Measurements from ENCODE around the gene PAX5. TPM values are rescaled to one million over a fixed set of nuclear protein-coding genes. Genes with fewer than 3 reads are reported as not detected.

The PAX5 gene
- total and polyA plus RNA-seq, 5 donors from 2014 or later, result 0.02 to 0.94 (median 0.15) TPM; not detected in 2

GRCh38 chr9:37007295-37007694, 26.8 kb downstream of the PAX5 start:
- no peak overlapping the region for H3K27ac Mint-ChIP-seq
- ATAC-seq (ENCODE audit: low read depth in 2 of 2), result no peak
- no peaks in the 10 kb centered on the region for H3K36me3 Mint-ChIP-seq
- Histone ChIP-seq H3K27me3 (ENCODE audit: control insufficient read depth, insufficient read depth, low read length) (peaks cover 33% of the 10 kb centered on the region), H3K4me1 (ENCODE audit: control insufficient read depth, insufficient read depth, low read length, poor library complexity, severe bottlenecking) (peaks cover 4% of the 10 kb centered on the region), H3K27ac (ENCODE audit: insufficient read depth, low read length, poor library complexity, severe bottlenecking) (no peak overlapping the region), H3K9me3 (ENCODE audit: control insufficient read depth in 2 of 2, low read length in 2 of 2) (no peaks in the 10 kb centered on the region), H3K4me3 (ENCODE audit: low read depth, low read length) (no peak overlapping the region), H3K36me3 (ENCODE audit: control insufficient read depth, insufficient read depth, low read length) (no peaks in the 10 kb centered on the region)
- no peak overlapping the region for H3K4me3 Mint-ChIP-seq
- no peak for DNase-seq
- H3K27me3 Mint-ChIP-seq, result peaks cover 82% of the 10 kb centered on the region
- peaks cover 0 to 5% (median 3%) of the 10 kb centered on the region in 4 donors for H3K4me1 Mint-ChIP-seq
- H3K9me3 Mint-ChIP-seq, result peaks cover 0 to 2% (median 0%) of the 10 kb centered on the region in 7 donors

- H3K9me3 ChIP-seq (ENCODE audit: control insufficient read depth in 2 of 2, low read length in 2 of 2), result no peaks in the 10 kb centered on the region
- peaks cover 33% of the 10 kb centered on the region for H3K27me3 ChIP-seq (ENCODE audit: control insufficient read depth, insufficient read depth, low read length)
- Mint-ChIP-seq H3K9me3 (peaks cover 0 to 2% (median 0%) of the 10 kb centered on the region in 7 donors), H3K4me1 (peaks cover 0 to 5% (median 4%) of the 10 kb centered on the region in 4 donors), H3K4me3 (no peak overlapping the region), H3K36me3 (no peaks in the 10 kb centered on the region), H3K27ac (no peak overlapping the region), H3K27me3 (peaks cover 88% of the 10 kb centered on the region)
- ATAC-seq (ENCODE audit: low read depth in 2 of 2), result no peak
- H3K36me3 ChIP-seq (ENCODE audit: control insufficient read depth, insufficient read depth, low read length), result no peaks in the 10 kb centered on the region
- H3K4me1 ChIP-seq (ENCODE audit: control insufficient read depth, insufficient read depth, low read length, poor library complexity, severe bottlenecking), result peaks cover 4% of the 10 kb centered on the region
- no peak for DNase-seq
- H3K4me3 ChIP-seq (ENCODE audit: low read depth, low read length), result no peak overlapping the region
- H3K27ac ChIP-seq (ENCODE audit: insufficient read depth, low read length, poor library complexity, severe bottlenecking), result no peak overlapping the region
Observed at GRCh38 chr9:37005517-37006140, 28.4 kb downstream of the PAX5 start.

DNA sequence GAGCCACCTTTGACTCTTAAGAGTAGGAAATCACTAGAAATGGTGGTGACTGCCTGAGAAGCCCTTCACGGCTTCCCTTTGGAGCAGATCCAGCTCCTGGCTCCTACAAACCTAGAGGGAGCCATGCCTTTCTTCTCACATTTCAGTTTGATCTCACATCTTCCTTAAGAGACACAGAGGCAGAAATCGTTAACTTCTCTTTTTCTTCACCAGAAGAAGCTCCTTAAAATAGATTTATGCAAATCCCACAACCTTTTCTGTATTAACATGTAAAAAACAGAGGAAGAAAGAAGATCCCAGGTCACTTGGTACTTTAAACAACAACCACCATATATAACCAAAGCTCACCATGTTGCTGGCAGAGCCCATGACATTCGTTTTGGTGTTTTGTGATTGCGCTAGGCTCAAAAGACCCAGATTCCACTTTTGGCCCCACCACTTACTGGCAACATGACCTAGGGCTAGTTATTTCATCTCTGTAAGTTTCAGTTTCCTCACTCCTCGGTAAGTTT, 29.6 kb downstream of the PAX5 start:
- no peak for DNase-seq
- Histone ChIP-seq H3K36me3 (ENCODE audit: control insufficient read depth, insufficient read depth, low read length) (no peaks in the 10 kb centered on the region), H3K9me3 (ENCODE audit: control insufficient read depth in 2 of 2, low read length in 2 of 2) (no peaks in the 10 kb centered on the region), H3K4me3 (ENCODE audit: low read depth, low read length) (no peak overlapping the region), H3K27ac (ENCODE audit: insufficient read depth, low read length, poor library complexity, severe bottlenecking) (no peak overlapping the region), H3K27me3 (ENCODE audit: control insufficient read depth, insufficient read depth, low read length) (peaks cover 30% of the 10 kb centered on the region), H3K4me1 (ENCODE audit: control insufficient read depth, insufficient read depth, low read length, poor library complexity, severe bottlenecking) (peaks cover 4% of the 10 kb centered on the region)
- H3K27ac Mint-ChIP-seq, result no peak overlapping the region
- no peak overlapping the region for H3K4me3 Mint-ChIP-seq
- H3K27me3 Mint-ChIP-seq, result peaks cover 86% of the 10 kb centered on the region
- no peaks in the 10 kb centered on the region for H3K36me3 Mint-ChIP-seq
- H3K9me3 Mint-ChIP-seq, result peaks cover 0 to 2% (median 0%) of the 10 kb centered on the region in 7 donors
- peaks cover 0 to 5% (median 4%) of the 10 kb centered on the region in 4 donors for H3K4me1 Mint-ChIP-seq
- ATAC-seq (ENCODE audit: low read depth in 2 of 2), result no peak

DNA sequence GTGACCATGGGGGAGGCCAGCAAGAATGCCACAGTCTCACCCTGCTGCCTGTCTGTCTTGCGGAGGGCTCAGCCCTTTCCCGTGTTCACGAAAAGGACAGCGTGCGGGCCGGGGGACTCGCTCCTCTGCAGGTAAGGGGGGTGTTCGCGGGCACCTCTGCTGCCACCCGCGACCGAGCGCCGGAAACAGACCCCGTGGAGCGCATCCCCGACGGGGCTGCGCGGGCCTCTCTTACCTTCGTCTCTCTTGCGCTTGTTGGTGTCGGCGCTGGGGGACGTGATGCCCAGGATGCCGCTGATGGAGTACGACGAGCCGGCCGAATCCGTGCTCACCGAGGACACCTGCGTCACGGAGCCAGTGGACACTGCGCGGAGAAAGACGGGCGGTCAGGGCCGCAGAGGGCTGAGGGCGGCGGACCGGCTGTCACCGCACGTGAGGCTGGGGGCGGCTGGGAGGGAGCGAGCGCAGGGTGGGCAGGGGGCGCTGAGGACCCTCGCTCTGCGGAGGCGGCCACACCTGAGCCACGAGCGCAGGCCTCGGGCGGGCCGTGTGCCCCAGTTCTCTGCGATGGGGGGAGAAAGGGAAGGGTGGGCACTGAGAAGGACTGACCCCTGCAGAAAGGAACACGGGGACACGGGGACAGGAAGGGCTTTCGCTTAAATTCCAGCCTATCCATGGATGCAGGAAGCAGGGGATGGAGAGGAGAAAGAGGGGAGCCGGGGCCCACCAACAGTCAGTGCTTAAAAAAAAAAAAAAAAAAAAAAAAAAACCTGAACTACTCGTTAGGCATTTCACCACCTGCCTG, 31.5 kb downstream of the PAX5 start:
- DNase-seq, result no peak
- ATAC-seq (ENCODE audit: low read depth in 2 of 2), result no peak
- H3K27me3 Mint-ChIP-seq, result peaks cover 68% of the 10 kb centered on the region
- H3K4me3 Mint-ChIP-seq, result peak overlapping the region in 2 of 4 donors; percentile 29 to 74
- Histone ChIP-seq H3K27ac (ENCODE audit: insufficient read depth, low read length, poor library complexity, severe bottlenecking) (no peak overlapping the region), H3K36me3 (ENCODE audit: control insufficient read depth, insufficient read depth, low read length) (no peaks in the 10 kb centered on the region), H3K9me3 (ENCODE audit: control insufficient read depth in 2 of 2, low read length in 2 of 2) (no peaks in the 10 kb centered on the region), H3K4me3 (ENCODE audit: low read depth, low read length) (no peak overlapping the region), H3K4me1 (ENCODE audit: control insufficient read depth, insufficient read depth, low read length, poor library complexity, severe bottlenecking) (peaks cover 4% of the 10 kb centered on the region), H3K27me3 (ENCODE audit: control insufficient read depth, insufficient read depth, low read length) (peaks cover 25% of the 10 kb centered on the region)
- no peaks in the 10 kb centered on the region for H3K9me3 Mint-ChIP-seq
- H3K36me3 Mint-ChIP-seq, result no peaks in the 10 kb centered on the region
- no peak overlapping the region for H3K27ac Mint-ChIP-seq
- H3K4me1 Mint-ChIP-seq, result peaks cover 0 to 5% (median 4%) of the 10 kb centered on the region in 4 donors

DNA sequence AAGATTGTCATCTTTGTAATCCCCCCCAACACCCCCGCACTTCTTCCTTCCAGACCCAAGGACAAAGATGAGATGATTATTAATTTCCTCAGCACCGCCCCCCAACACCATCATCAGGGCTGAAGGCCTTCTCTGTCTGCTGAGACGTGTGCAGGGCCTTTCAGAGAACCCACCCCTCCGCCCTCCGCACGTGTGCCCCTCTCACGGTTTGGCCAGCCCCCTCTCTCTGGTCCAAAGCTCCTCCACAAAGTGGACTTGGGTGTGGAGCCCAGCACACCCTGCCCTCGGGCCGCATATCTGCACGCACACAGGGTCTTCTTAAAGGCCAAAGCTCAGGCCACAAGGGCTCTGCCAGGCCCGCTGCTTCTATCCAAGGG, 32.0 kb downstream of the PAX5 start:
- no peak overlapping the region for H3K27ac Mint-ChIP-seq
- Histone ChIP-seq H3K4me3 (ENCODE audit: low read depth, low read length) (no peak overlapping the region), H3K27ac (ENCODE audit: insufficient read depth, low read length, poor library complexity, severe bottlenecking) (no peak overlapping the region), H3K9me3 (ENCODE audit: control insufficient read depth in 2 of 2, low read length in 2 of 2) (no peaks in the 10 kb centered on the region), H3K4me1 (ENCODE audit: control insufficient read depth, insufficient read depth, low read length, poor library complexity, severe bottlenecking) (peaks cover 4% of the 10 kb centered on the region), H3K36me3 (ENCODE audit: control insufficient read depth, insufficient read depth, low read length) (no peaks in the 10 kb centered on the region), H3K27me3 (ENCODE audit: control insufficient read depth, insufficient read depth, low read length) (peaks cover 22% of the 10 kb centered on the region)
- no peaks in the 10 kb centered on the region for H3K9me3 Mint-ChIP-seq
- ATAC-seq (ENCODE audit: low read depth in 2 of 2) (no peak), DNase-seq (no peak)
- no peak overlapping the region for H3K4me3 Mint-ChIP-seq
- H3K36me3 Mint-ChIP-seq, result no peaks in the 10 kb centered on the region
- peaks cover 62% of the 10 kb centered on the region for H3K27me3 Mint-ChIP-seq
- H3K4me1 Mint-ChIP-seq, result peaks cover 0 to 5% (median 4%) of the 10 kb centered on the region in 4 donors

- Mint-ChIP-seq H3K27ac (peak overlapping the region in 1 of 3 donors; percentile 86), H3K4me3 (no peak overlapping the region), H3K9me3 (no peaks in the 10 kb centered on the region), H3K36me3 (no peaks in the 10 kb centered on the region), H3K4me1 (peaks cover 0 to 5% (median 4%) of the 10 kb centered on the region in 4 donors), H3K27me3 (peaks cover 57% of the 10 kb centered on the region)
- DNase-seq (no peak), ATAC-seq (ENCODE audit: low read depth in 2 of 2) (no peak)
- Histone ChIP-seq H3K4me1 (ENCODE audit: control insufficient read depth, insufficient read depth, low read length, poor library complexity, severe bottlenecking) (peaks cover 4% of the 10 kb centered on the region), H3K36me3 (ENCODE audit: control insufficient read depth, insufficient read depth, low read length) (no peaks in the 10 kb centered on the region), H3K9me3 (ENCODE audit: control insufficient read depth in 2 of 2, low read length in 2 of 2) (no peaks in the 10 kb centered on the region), H3K27ac (ENCODE audit: insufficient read depth, low read length, poor library complexity, severe bottlenecking) (no peak overlapping the region), H3K27me3 (ENCODE audit: control insufficient read depth, insufficient read depth, low read length) (peaks cover 16% of the 10 kb centered on the region), H3K4me3 (ENCODE audit: low read depth, low read length) (no peak overlapping the region)
Observed at GRCh38 chr9:37001459-37001858, 32.6 kb downstream of the PAX5 start.

DNA sequence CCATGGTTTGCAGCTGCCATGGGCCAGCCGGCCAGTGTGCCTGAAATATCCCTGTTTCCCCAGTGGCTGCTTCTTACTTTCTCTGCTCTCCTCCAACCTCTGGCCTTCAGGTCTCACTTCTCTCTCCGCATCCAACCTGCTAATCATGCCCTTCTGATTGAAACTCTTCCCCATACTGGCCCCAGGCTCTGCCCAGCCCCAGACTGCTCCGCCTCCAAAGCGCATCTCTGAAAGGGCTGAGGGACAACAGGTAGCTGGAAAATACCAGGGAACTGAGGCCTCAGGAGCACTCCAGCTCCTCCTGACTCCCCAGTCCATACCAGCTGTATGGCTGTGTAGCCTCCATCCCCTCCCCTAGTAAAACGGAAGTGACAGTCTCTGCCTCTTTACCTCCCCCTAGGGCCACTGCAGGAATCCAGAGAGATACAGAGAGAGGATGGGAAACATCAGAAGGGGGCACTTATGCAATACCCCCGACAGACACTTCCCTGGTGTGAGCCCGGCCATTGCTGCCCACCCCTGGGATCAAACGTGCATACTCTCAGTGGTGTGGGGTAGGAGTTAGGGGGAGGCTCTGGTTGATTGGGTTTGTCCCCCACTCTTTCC, 34.2 kb downstream of the PAX5 start:
- Mint-ChIP-seq H3K27me3 (peaks cover 45% of the 10 kb centered on the region), H3K36me3 (no peaks in the 10 kb centered on the region), H3K4me3 (peak overlapping the region in 1 of 4 donors; percentile 31), H3K27ac (peak overlapping the region in 1 of 3 donors; percentile 38), H3K9me3 (no peaks in the 10 kb centered on the region), H3K4me1 (peaks cover 4 to 8% (median 5%) of the 10 kb centered on the region in 4 donors)
- Histone ChIP-seq H3K27ac (ENCODE audit: insufficient read depth, low read length, poor library complexity, severe bottlenecking) (no peak overlapping the region), H3K4me1 (ENCODE audit: control insufficient read depth, insufficient read depth, low read length, poor library complexity, severe bottlenecking) (peaks cover 9% of the 10 kb centered on the region), H3K36me3 (ENCODE audit: control insufficient read depth, insufficient read depth, low read length) (no peaks in the 10 kb centered on the region), H3K4me3 (ENCODE audit: low read depth, low read length) (no peak overlapping the region), H3K27me3 (ENCODE audit: control insufficient read depth, insufficient read depth, low read length) (peaks cover 10% of the 10 kb centered on the region), H3K9me3 (ENCODE audit: control insufficient read depth in 2 of 2, low read length in 2 of 2) (no peaks in the 10 kb centered on the region)
- ATAC-seq (ENCODE audit: low read depth in 2 of 2) (no peak), DNase-seq (no peak)

Data from CD4-positive, CD25-positive, alpha-beta regulatory T cell (primary cell).